Measurements from ENCODE around the gene UQCRC2.
A peak's percentile ranks its signal among the peaks of the same experiment; 100 is the strongest.
"Not testable (repeated sequence)": the region's sequence is repeated elsewhere in the genome, so short reads cannot be mapped to it uniquely, and the experiment has no call there.

UQCRC2 gene

GRCh38 chr16:21987498-21987897 lies 34.3 kb downstream of the UQCRC2 start:
- DNase-seq (ENCODE audit: low spot score in 2 of 2) (no peak), ATAC-seq (replicated peaks; ENCODE audit: extremely low read depth, poor library complexity, severe bottlenecking) (no peak)
- no peak overlapping the region for H3K4me3 Mint-ChIP-seq
- H3K9me3 Mint-ChIP-seq: no peaks in the 10 kb centered on the region
- H3K27me3 Mint-ChIP-seq: no peaks in the 10 kb centered on the region
- peaks cover 25% of the 10 kb centered on the region for H3K36me3 Mint-ChIP-seq (ENCODE audit: insufficient read depth)
- no peaks in the 10 kb centered on the region for H3K4me1 Mint-ChIP-seq
- H3K27ac Mint-ChIP-seq (ENCODE audit: low read depth): no peak overlapping the region

- H3K27me3 Mint-ChIP-seq: no peaks in the 10 kb centered on the region
- H3K9me3 Mint-ChIP-seq: no peaks in the 10 kb centered on the region
- no peak overlapping the region for H3K4me3 Mint-ChIP-seq
- no peak overlapping the region for H3K27ac Mint-ChIP-seq (ENCODE audit: low read depth)
- ATAC-seq (replicated peaks; ENCODE audit: extremely low read depth, poor library complexity, severe bottlenecking) (no peak), DNase-seq (ENCODE audit: low spot score in 2 of 2) (no peak)
- peaks cover 10% of the 10 kb centered on the region for H3K36me3 Mint-ChIP-seq (ENCODE audit: insufficient read depth)
- no peaks in the 10 kb centered on the region for H3K4me1 Mint-ChIP-seq
These were observed 36.0 kb downstream of the UQCRC2 start for GRCh38 chr16:21989133-21989532.

GRCh38 chr16:21989751-21990150 lies 36.6 kb downstream of the UQCRC2 start:
- H3K9me3 Mint-ChIP-seq: no peaks in the 10 kb centered on the region
- ATAC-seq (replicated peaks; ENCODE audit: extremely low read depth, poor library complexity, severe bottlenecking) (no peak), DNase-seq (ENCODE audit: low spot score in 2 of 2) (no peak)
- no peak overlapping the region for H3K4me3 Mint-ChIP-seq
- peaks cover 6% of the 10 kb centered on the region for H3K36me3 Mint-ChIP-seq (ENCODE audit: insufficient read depth)
- H3K27ac Mint-ChIP-seq (ENCODE audit: low read depth): no peak overlapping the region
- H3K27me3 Mint-ChIP-seq: no peaks in the 10 kb centered on the region
- no peaks in the 10 kb centered on the region for H3K4me1 Mint-ChIP-seq

- Mint-ChIP-seq H3K9me3 (no peaks in the 10 kb centered on the region), H3K4me3 (no peak overlapping the region), H3K27me3 (no peaks in the 10 kb centered on the region), H3K4me1 (no peaks in the 10 kb centered on the region), H3K27ac (ENCODE audit: low read depth) (no peak overlapping the region), H3K36me3 (ENCODE audit: insufficient read depth) (peaks cover 4% of the 10 kb centered on the region)
- DNase-seq (ENCODE audit: low spot score in 2 of 2): no peak
- no peak for ATAC-seq (replicated peaks; ENCODE audit: extremely low read depth, poor library complexity, severe bottlenecking)
These were observed 37.3 kb downstream of the UQCRC2 start for GRCh38 chr16:21990381-21990944.

- DNase-seq (ENCODE audit: low spot score in 2 of 2): no peak
- ATAC-seq (replicated peaks; ENCODE audit: extremely low read depth, poor library complexity, severe bottlenecking): no peak
- Mint-ChIP-seq H3K9me3 (no peaks in the 10 kb centered on the region), H3K36me3 (ENCODE audit: insufficient read depth) (peaks cover under 1% of the 10 kb centered on the region), H3K4me1 (no peaks in the 10 kb centered on the region), H3K27me3 (no peaks in the 10 kb centered on the region), H3K4me3 (no peak overlapping the region), H3K27ac (ENCODE audit: low read depth) (no peak overlapping the region)
These were observed 38.5 kb downstream of the UQCRC2 start for GRCh38 chr16:21991621-21992020.

GRCh38 chr16:21994856-21995465 lies 41.8 kb downstream of the UQCRC2 start:
- DNase-seq (ENCODE audit: low spot score in 2 of 2) (no peak), ATAC-seq (replicated peaks; ENCODE audit: extremely low read depth, poor library complexity, severe bottlenecking) (no peak)
- Mint-ChIP-seq H3K4me1 (no peaks in the 10 kb centered on the region), H3K27ac (ENCODE audit: low read depth) (no peak overlapping the region), H3K9me3 (no peaks in the 10 kb centered on the region), H3K27me3 (no peaks in the 10 kb centered on the region), H3K36me3 (ENCODE audit: insufficient read depth) (no peaks in the 10 kb centered on the region), H3K4me3 (no peak overlapping the region)

- Mint-ChIP-seq H3K9me3 (no peaks in the 10 kb centered on the region), H3K4me3 (no peak overlapping the region), H3K27me3 (no peaks in the 10 kb centered on the region), H3K27ac (ENCODE audit: low read depth) (no peak overlapping the region), H3K36me3 (ENCODE audit: insufficient read depth) (peaks cover 5% of the 10 kb centered on the region), H3K4me1 (peaks cover 9% of the 10 kb centered on the region)
- no peak for ATAC-seq (replicated peaks; ENCODE audit: extremely low read depth, poor library complexity, severe bottlenecking)
- DNase-seq (ENCODE audit: low spot score in 2 of 2): no peak
These were observed 43.9 kb downstream of the UQCRC2 start for GRCh38 chr16:21996923-21997696.

- no peaks in the 10 kb centered on the region for H3K27me3 Mint-ChIP-seq
- no peak overlapping the region for H3K4me3 Mint-ChIP-seq
- DNase-seq (ENCODE audit: low spot score in 2 of 2): no peak
- peaks cover 9% of the 10 kb centered on the region for H3K4me1 Mint-ChIP-seq
- H3K36me3 Mint-ChIP-seq (ENCODE audit: insufficient read depth): peaks cover 5% of the 10 kb centered on the region
- H3K9me3 Mint-ChIP-seq: no peaks in the 10 kb centered on the region
- no peak overlapping the region for H3K27ac Mint-ChIP-seq (ENCODE audit: low read depth)
- no peak for ATAC-seq (replicated peaks; ENCODE audit: extremely low read depth, poor library complexity, severe bottlenecking)
These were observed 44.7 kb downstream of the UQCRC2 start for GRCh38 chr16:21997697-21998480.

- no peak overlapping the region for H3K27ac Mint-ChIP-seq (ENCODE audit: low read depth)
- peaks cover 10% of the 10 kb centered on the region for H3K4me1 Mint-ChIP-seq
- peak overlapping the region; percentile 39 for H3K4me3 Mint-ChIP-seq
- no peaks in the 10 kb centered on the region for H3K27me3 Mint-ChIP-seq
- H3K9me3 Mint-ChIP-seq: no peaks in the 10 kb centered on the region
- no peak for DNase-seq (ENCODE audit: low spot score in 2 of 2)
- ATAC-seq (replicated peaks; ENCODE audit: extremely low read depth, poor library complexity, severe bottlenecking): no peak
- H3K36me3 Mint-ChIP-seq (ENCODE audit: insufficient read depth): peaks cover 5% of the 10 kb centered on the region
These were observed 48.4 kb downstream of the UQCRC2 start for GRCh38 chr16:22001591-22001990.

GRCh38 chr16:22002047-22002446 lies 48.9 kb downstream of the UQCRC2 start:
- not testable (repeated sequence) for H3K27ac Mint-ChIP-seq (ENCODE audit: low read depth); DNase-seq (ENCODE audit: low spot score in 2 of 2); H3K4me3 Mint-ChIP-seq; H3K9me3 Mint-ChIP-seq; ATAC-seq (replicated peaks; ENCODE audit: extremely low read depth, poor library complexity, severe bottlenecking); H3K36me3 Mint-ChIP-seq (ENCODE audit: insufficient read depth); H3K27me3 Mint-ChIP-seq
- H3K4me1 Mint-ChIP-seq: peaks cover 14% of the 10 kb centered on the region

- peaks cover 20% of the 10 kb centered on the region for H3K4me1 Mint-ChIP-seq
- no peak overlapping the region for H3K27ac Mint-ChIP-seq (ENCODE audit: low read depth)
- no peak for DNase-seq (ENCODE audit: low spot score in 2 of 2)
- no peaks in the 10 kb centered on the region for H3K9me3 Mint-ChIP-seq
- H3K27me3 Mint-ChIP-seq: no peaks in the 10 kb centered on the region
- ATAC-seq (replicated peaks; ENCODE audit: extremely low read depth, poor library complexity, severe bottlenecking): no peak
- H3K36me3 Mint-ChIP-seq (ENCODE audit: insufficient read depth): peaks cover 9% of the 10 kb centered on the region
- H3K4me3 Mint-ChIP-seq: no peak overlapping the region
These were observed 50.0 kb downstream of the UQCRC2 start for GRCh38 chr16:22003195-22003594.

GRCh38 chr16:22004341-22004740 lies 51.2 kb downstream of the UQCRC2 start:
- DNase-seq (ENCODE audit: low spot score in 2 of 2): no peak
- Mint-ChIP-seq H3K36me3 (ENCODE audit: insufficient read depth) (peaks cover 9% of the 10 kb centered on the region), H3K27me3 (no peaks in the 10 kb centered on the region), H3K9me3 (no peaks in the 10 kb centered on the region), H3K4me1 (peaks cover 31% of the 10 kb centered on the region), H3K4me3 (no peak overlapping the region), H3K27ac (ENCODE audit: low read depth) (no peak overlapping the region)
- no peak for ATAC-seq (replicated peaks; ENCODE audit: extremely low read depth, poor library complexity, severe bottlenecking)
